SK-MEL-5 (cell line): Measurements from ENCODE around the gene TBC1D9. TPM values are rescaled to one million over a fixed set of nuclear protein-coding genes. Genes with fewer than 3 reads are reported as not detected.

ENCODE experiments used
- DNase-seq: peaks from one replicate; pipeline ENCODE4 v3.0.0-alpha.2; 2016; ENCODE audit warnings: low read depth, low spot score
- in situ Hi-C: cut with HindIII; loops from 2 replicates; pipeline ENCODE4 v1.10.0; 2016; ENCODE audit warnings: low sequenced_read_pairs, high pct_unique_total_duplicates, low pct_unique_long_range_greater_than_20kb
- total RNA-seq: library from RNA; depleted of rRNA; stranded (reverse); fragments of >200 nt; shearing (Covaris generic); gene quantifications from 2 replicates; pipeline ENCODE4 v1.2.3, GENCODE V29; 2014

The TBC1D9 gene
- total RNA-seq, 1 experiment from 2014 or later: 9.6 TPM

- no peak for DNase-seq
- in situ Hi-C loops: no loop called here
These were observed 49.9 kb downstream of the TBC1D9 start for GRCh38 chr4:140706276-140706625.

GRCh38 chr4:140705625-140706275 is 50.4 kb downstream of the TBC1D9 start:
- DNase-seq: no peak
- in situ Hi-C loops: no loop called here

GRCh38 chr4:140704964-140705363 is 51.2 kb downstream of the TBC1D9 start:
- no peak for DNase-seq
- in situ Hi-C loops: no loop called here

GRCh38 chr4:140704392-140704960 is 51.7 kb downstream of the TBC1D9 start:
- in situ Hi-C loops: no loop called here
- DNase-seq: no peak

DNA sequence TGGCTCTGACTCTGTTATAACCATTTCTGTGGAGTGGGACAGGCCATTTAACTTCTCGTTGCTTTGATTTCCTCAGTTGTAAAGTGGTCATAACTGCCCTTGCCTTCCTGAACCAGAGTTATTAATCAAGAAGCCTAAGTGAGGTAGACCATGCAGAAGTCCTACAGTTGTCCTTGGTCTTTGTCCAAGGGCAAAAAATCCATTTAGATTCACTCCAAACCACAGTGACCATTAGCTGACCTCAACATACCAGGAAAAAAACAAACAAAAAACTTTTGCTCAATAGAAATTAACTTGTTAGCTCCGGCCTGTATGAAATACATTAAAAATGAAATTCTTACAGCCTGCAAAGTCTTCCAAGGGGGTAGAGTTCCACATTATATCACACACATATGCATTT is 52.7 kb downstream of the TBC1D9 start:
- no peak for DNase-seq
- in situ Hi-C loops: no loop called here

DNA sequence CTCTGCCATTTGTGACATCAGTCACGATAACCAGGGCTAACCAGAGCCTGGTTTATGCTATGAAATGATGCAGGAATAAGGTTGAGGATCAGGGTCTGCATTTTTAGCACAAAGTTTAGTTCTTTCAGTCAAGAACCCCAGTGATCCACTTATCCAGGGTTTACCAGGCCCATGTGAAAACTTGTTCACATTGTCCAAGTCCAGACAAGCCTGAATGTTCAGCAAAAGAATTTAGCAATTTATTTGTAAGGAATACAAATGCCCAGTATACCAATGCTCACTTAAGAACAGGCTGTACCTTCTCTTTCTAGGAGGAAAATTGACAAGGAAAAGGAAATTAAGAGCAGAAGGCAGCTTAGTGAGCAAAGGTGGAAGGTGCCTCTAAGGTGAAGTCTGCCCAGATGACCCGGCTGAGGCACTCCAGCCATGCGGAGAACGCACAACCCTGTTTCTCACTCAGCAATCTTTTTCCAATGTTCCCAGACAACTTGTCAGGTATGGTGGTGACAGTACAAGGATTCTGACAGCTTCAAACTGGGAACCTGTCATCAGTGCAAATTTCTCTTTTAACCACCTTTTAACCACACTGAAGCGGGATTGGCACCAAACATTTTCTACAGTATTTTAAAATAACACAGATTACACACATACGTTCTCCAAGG is 54.0 kb downstream of the TBC1D9 start:
- no peak for DNase-seq
- in situ Hi-C loops: no loop called here

DNA sequence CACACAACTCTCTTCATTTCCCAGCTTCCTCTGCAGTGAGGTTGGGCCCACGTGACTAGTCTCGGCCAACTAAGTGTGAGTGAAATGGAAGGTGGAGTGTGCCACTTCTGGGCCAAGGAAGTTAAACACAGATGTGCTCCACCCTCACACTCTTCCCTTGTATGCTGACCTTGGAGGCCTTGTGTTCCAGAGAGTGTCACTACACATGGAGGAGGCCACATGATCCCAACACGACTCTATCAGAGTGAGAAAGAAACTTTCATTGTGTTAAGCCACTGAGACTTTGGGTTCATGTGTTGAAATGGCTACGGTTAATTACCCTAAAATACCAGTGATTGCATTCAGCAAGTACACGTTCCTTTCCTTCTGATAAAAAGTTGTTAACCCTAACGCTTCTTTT is 55.1 kb downstream of the TBC1D9 start:
- no peak for DNase-seq
- in situ Hi-C loops: no loop called here

- in situ Hi-C loops: no loop called here
- DNase-seq: no peak
These were observed 58.2 kb downstream of the TBC1D9 start for GRCh38 chr4:140697709-140698560.

DNA sequence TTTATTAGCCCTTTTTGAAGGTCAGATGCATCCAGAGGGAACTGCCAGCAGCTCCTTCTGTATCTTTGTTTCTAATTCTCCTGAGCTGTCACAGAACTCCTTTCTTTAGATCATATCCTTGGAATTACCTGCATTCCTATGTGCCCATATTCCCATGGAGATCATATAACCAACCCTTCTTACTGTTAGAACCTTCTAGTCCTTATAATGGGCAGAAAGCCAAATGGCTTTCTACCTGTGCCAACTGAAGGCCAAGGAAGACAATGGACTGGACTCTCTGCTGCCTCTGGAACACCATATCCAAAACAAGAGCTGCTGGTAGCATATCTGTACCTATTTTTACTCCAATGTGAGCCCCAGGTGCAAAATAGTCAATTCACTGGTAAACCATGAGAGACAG is 60.7 kb downstream of the TBC1D9 start:
- DNase-seq: no peak
- in situ Hi-C loops: no loop called here

GRCh38 chr4:140693562-140693961 is 62.6 kb downstream of the TBC1D9 start:
- in situ Hi-C loops: no loop called here
- DNase-seq: no peak

- in situ Hi-C loops: no loop called here
- peak; percentile 1 for DNase-seq
These were observed 64.8 kb downstream of the TBC1D9 start for GRCh38 chr4:140691369-140691768.

- no peak for DNase-seq
- in situ Hi-C loops: no loop called here
These were observed 66.1 kb downstream of the TBC1D9 start for GRCh38 chr4:140690093-140690492.

DNA sequence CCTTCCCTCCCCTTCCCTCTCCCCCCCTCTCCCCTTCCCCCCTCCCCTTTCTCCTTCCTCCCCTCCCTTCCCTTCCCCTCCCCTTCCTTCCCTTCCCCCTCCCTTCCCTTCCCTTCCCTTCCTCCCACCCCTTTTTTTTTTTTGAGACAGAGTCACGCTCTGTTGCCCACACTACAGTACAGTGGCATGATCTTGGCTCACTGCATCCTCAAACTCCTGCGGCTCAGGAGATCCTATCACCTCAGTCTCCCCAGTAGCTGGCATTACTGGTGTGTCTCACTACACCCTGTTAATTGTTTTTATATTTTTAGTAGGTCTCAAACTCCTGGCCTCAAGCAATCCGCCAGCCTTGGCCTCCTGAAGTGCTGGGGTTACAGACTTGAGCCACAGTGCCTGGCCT is 66.6 kb downstream of the TBC1D9 start:
- in situ Hi-C loops: no loop called here
- no peak for DNase-seq

DNA sequence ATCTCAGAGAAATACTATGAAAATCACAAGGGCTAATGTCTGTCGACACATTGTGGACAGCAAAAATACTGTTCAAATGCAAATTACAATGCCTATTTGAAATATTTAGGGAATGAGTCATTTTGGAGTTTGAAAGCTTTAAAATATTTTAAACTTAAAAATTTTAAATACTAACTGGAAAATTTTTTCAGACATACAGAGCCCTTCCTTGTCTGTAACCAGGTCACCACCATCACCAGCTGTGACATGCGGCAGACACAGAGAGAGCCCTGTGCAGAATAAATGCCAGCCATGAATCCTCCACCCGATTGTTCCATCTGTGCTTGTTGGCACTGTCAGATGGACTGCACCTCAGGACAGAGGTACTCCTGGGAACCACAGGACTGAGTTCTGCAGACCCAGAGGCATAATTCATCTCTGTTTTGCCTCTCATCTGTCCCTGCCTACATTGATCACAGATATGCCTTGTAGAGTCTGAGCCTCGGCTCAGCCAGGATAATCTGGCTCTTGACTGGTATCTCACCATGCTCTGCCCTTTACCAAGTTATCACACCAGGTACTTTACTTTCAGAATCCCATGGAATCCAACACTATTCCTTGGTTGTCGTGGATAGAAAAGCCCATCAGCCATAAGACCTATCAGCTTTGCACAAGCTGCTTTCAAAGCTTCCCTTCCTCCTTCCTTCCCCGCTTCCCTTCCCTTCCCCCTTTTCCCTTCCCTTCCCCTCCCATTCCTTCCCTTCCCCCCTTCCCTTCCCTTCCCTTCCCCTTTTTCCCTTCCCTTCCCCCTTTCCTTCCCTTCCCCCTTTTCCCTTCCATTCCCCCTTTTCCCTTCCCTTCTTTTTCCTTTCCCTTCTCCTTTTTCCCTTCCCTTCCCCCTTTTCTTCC is 67.2 kb downstream of the TBC1D9 start:
- in situ Hi-C loops: no loop called here
- no peak for DNase-seq

DNA sequence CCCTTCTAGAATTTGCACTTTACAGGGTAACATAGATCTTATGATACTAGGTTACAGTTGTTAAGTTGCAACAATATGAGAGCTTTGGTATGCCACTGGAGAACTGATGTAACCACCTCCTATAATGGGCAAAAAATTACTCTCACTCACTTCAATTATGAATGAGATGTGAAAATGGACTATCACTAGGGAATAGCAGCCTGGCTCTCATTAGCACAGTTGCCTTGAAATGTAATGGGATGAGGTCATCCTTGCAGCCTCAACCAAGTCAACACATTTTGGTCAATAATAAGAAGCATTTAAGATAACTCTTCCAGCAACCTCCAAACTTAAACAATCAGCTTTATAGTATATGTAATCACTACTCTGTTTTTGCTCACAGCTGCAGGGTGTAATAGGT is 69.4 kb downstream of the TBC1D9 start:
- DNase-seq: no peak
- in situ Hi-C loops: no loop called here

- DNase-seq: no peak
- in situ Hi-C loops: no loop called here
These were observed 71.9 kb downstream of the TBC1D9 start for GRCh38 chr4:140684314-140684713.

- in situ Hi-C loops: no loop called here
These were observed 75.0 kb downstream of the TBC1D9 start for GRCh38 chr4:140681201-140681600.

DNA sequence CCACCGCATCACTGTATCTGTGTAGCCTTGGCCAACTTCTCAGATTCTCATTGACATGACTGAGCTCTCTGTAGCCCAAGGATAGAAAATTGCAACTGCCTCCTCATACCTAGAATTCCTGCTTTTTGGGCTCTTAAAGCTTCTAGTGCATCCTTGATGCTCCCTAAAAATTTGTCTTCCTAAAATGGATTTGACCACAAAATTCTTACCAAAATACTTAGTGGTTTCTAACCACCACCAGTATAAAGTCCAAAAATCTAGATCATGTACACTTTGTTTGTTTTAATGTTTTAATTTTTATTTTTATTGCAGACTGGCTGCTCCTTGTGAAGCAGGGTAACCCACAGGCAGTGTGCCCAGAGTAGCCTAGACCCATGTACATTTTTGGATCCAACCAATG is 75.5 kb downstream of the TBC1D9 start:
- in situ Hi-C loops: no loop called here

More at GRCh38 chr4:140681201-140681600, 75.0 kb downstream of the TBC1D9 start:
- DNase-seq: no peak

More for the DNA sequence above, 75.5 kb downstream of the TBC1D9 start:
- DNase-seq: no peak
